NCI-H774 (cell line): ENCODE measurements around the gene HOXA10.

Experiments
- DNase-seq: peaks from one replicate; lab custom pipeline; 2025; lab: John Stamatoyannopoulos, UW

The HOXA10 gene

GRCh38 chr7:27173956-27174873 is at the start of gene HOXA10:
Gene HOXA10, minus strand, starts transcription at chr7:27174320. Its CDS starts 14 bp downstream, at chr7:27174306.
- no peak for DNase-seq

GRCh38 chr7:27221201-27221797 is 47.2 kb upstream of the HOXA10 start:
- DNase-seq: no peak

- no peak for DNase-seq
Observed at GRCh38 chr7:27220440-27220955, 46.4 kb upstream of the HOXA10 start.

GRCh38 chr7:27219821-27220220 is 45.7 kb upstream of the HOXA10 start:
- no peak for DNase-seq

GRCh38 chr7:27217951-27218350 is 43.8 kb upstream of the HOXA10 start:
- DNase-seq: no peak

GRCh38 chr7:27215356-27215755 is 41.2 kb upstream of the HOXA10 start:
- DNase-seq: no peak

- DNase-seq: no peak
Observed at GRCh38 chr7:27214239-27214950, 40.3 kb upstream of the HOXA10 start.

- no peak for DNase-seq
Observed at GRCh38 chr7:27213433-27214238, 39.5 kb upstream of the HOXA10 start.

GRCh38 chr7:27212497-27213432 is 38.6 kb upstream of the HOXA10 start:
- DNase-seq: no peak

GRCh38 chr7:27211764-27212204 is 37.7 kb upstream of the HOXA10 start:
- no peak for DNase-seq

- no peak for DNase-seq
Observed at GRCh38 chr7:27211084-27211446, 36.9 kb upstream of the HOXA10 start.

- DNase-seq: no peak
Observed at GRCh38 chr7:27210441-27211083, 36.4 kb upstream of the HOXA10 start.

GRCh38 chr7:27209933-27210440 is 35.9 kb upstream of the HOXA10 start:
- DNase-seq: no peak

GRCh38 chr7:27208998-27209397 is 34.9 kb upstream of the HOXA10 start:
- DNase-seq: no peak

- no peak for DNase-seq
Observed at GRCh38 chr7:27207348-27207985, 33.3 kb upstream of the HOXA10 start.

GRCh38 chr7:27205325-27206280 is 31.5 kb upstream of the HOXA10 start:
- DNase-seq: no peak

GRCh38 chr7:27204851-27205322 is 30.8 kb upstream of the HOXA10 start:
- DNase-seq: no peak
